Liver (tissue), 3 donors: ENCODE measurements around the gene CST4.

Experiments
- CTCF ChIP-seq: fragments of 150-350 bp; IDR thresholded peaks from 2 replicates; pipeline ENCODE4 v1.5.1; 2017; ENCODE audit warnings: improper control_type of control experiment, low read depth, low read length; ENCODE audit not compliant: missing input control
- EGR1 ChIP-seq, 2 donors: IDR thresholded peaks; 2 replicates each; pipeline ENCODE4 v1.6.1; 2016 to 2018; ENCODE audit warnings: antibody characterized with exemption in 2 of 2, low read depth in 2 of 2
- GABPA ChIP-seq, 2 donors: IDR thresholded peaks in 1 of 2; conservative IDR thresholded peaks in 1 of 2; 2 replicates each; pipeline ENCODE4 v1.6.1; 2016; ENCODE audit warnings: antibody characterized with exemption in 2 of 2, mild to moderate bottlenecking in 1 of 2, moderate library complexity in 1 of 2
- HNF4A ChIP-seq, 2 donors: conservative IDR thresholded peaks; 2 replicates each; pipeline ENCODE4 v1.6.1; 2016; ENCODE audit warnings: antibody characterized with exemption in 2 of 2, mild to moderate bottlenecking in 2 of 2
- HNF4G ChIP-seq: IDR thresholded peaks from 2 replicates; pipeline ENCODE4 v1.6.1; 2016; ENCODE audit warnings: antibody characterized with exemption
- JUND ChIP-seq, 2 donors: IDR thresholded peaks; 2 replicates each; pipeline ENCODE4 v1.6.1; 2016; ENCODE audit warnings: antibody characterized with exemption in 2 of 2
- RAD21 ChIP-seq, 2 donors: IDR thresholded peaks; 2 replicates each; pipeline ENCODE4 v1.6.1; 2016; ENCODE audit warnings: antibody characterized with exemption in 2 of 2, mild to moderate bottlenecking in 2 of 2
- SP1 ChIP-seq: IDR thresholded peaks from 2 replicates; pipeline ENCODE4 v1.6.1; 2018; ENCODE audit warnings: antibody characterized with exemption, mild to moderate bottlenecking
- TAF1 ChIP-seq: conservative IDR thresholded peaks from 2 replicates; pipeline ENCODE4 v1.6.1; 2016; ENCODE audit warnings: antibody characterized with exemption, mild to moderate bottlenecking
- YY1 ChIP-seq: IDR thresholded peaks from 2 replicates; pipeline ENCODE4 v1.6.1; 2016; ENCODE audit warnings: antibody characterized with exemption, mild to moderate bottlenecking
- TF ChIP-seq, protein P1 (sequence below): IDR thresholded peaks from 2 replicates; pipeline ENCODE4 v1.6.1; 2016; ENCODE audit warnings: antibody characterized with exemption, mild to moderate bottlenecking
- TF ChIP-seq, protein P2 (sequence below): IDR thresholded peaks from 2 replicates; pipeline ENCODE4 v1.6.1; 2016; ENCODE audit warnings: antibody characterized with exemption
- TF ChIP-seq, protein P3 (sequence below): IDR thresholded peaks from 2 replicates; pipeline ENCODE4 v1.6.1; 2016; ENCODE audit warnings: antibody characterized with exemption
- donor health status: healthy.
- donor health status: healthy.

GRCh38 chr20:23666189-23666588, 22.6 kb downstream of the CST4 start:
- no peak for TF ChIP-seq TAF1
- no peak for TF ChIP-seq CTCF
- TF ChIP-seq RAD21 (IDR thresholded peaks at IDR 0.05), result no peak
- TF ChIP-seq JUND (IDR thresholded peaks at IDR 0.05), result no peak
- TF ChIP-seq HNF4G, result no peak
- TF ChIP-seq, protein P1, sequence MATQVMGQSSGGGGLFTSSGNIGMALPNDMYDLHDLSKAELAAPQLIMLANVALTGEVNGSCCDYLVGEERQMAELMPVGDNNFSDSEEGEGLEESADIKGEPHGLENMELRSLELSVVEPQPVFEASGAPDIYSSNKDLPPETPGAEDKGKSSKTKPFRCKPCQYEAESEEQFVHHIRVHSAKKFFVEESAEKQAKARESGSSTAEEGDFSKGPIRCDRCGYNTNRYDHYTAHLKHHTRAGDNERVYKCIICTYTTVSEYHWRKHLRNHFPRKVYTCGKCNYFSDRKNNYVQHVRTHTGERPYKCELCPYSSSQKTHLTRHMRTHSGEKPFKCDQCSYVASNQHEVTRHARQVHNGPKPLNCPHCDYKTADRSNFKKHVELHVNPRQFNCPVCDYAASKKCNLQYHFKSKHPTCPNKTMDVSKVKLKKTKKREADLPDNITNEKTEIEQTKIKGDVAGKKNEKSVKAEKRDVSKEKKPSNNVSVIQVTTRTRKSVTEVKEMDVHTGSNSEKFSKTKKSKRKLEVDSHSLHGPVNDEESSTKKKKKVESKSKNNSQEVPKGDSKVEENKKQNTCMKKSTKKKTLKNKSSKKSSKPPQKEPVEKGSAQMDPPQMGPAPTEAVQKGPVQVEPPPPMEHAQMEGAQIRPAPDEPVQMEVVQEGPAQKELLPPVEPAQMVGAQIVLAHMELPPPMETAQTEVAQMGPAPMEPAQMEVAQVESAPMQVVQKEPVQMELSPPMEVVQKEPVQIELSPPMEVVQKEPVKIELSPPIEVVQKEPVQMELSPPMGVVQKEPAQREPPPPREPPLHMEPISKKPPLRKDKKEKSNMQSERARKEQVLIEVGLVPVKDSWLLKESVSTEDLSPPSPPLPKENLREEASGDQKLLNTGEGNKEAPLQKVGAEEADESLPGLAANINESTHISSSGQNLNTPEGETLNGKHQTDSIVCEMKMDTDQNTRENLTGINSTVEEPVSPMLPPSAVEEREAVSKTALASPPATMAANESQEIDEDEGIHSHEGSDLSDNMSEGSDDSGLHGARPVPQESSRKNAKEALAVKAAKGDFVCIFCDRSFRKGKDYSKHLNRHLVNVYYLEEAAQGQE, result no peak
- TF ChIP-seq EGR1 (IDR thresholded peaks at IDR 0.05; ENCODE audit: low read depth in 2 of 2), result no peak
- TF ChIP-seq, protein P2, sequence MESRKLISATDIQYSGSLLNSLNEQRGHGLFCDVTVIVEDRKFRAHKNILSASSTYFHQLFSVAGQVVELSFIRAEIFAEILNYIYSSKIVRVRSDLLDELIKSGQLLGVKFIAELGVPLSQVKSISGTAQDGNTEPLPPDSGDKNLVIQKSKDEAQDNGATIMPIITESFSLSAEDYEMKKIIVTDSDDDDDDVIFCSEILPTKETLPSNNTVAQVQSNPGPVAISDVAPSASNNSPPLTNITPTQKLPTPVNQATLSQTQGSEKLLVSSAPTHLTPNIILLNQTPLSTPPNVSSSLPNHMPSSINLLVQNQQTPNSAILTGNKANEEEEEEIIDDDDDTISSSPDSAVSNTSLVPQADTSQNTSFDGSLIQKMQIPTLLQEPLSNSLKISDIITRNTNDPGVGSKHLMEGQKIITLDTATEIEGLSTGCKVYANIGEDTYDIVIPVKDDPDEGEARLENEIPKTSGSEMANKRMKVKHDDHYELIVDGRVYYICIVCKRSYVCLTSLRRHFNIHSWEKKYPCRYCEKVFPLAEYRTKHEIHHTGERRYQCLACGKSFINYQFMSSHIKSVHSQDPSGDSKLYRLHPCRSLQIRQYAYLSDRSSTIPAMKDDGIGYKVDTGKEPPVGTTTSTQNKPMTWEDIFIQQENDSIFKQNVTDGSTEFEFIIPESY, result no peak
- TF ChIP-seq, protein P3, sequence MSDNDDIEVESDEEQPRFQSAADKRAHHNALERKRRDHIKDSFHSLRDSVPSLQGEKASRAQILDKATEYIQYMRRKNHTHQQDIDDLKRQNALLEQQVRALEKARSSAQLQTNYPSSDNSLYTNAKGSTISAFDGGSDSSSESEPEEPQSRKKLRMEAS, result no peak
- no peak for TF ChIP-seq SP1
- no peak for TF ChIP-seq YY1
- no peak for TF ChIP-seq HNF4A (conservative IDR thresholded peaks at IDR 0.05)
- no peak for TF ChIP-seq GABPA (IDR thresholded peaks at IDR 0.05 in 1 of 2, conservative IDR thresholded peaks at IDR 0.05 in 1 of 2)
